Measurements from ENCODE around the gene RIOK3.
A peak's percentile ranks its signal among the peaks of the same experiment; 100 is the strongest.
"Not testable (repeated sequence)": the region's sequence is repeated elsewhere in the genome, so short reads cannot be mapped to it uniquely, and the experiment has no call there.

Gene RIOK3

GRCh38 chr18:23468753-23469459, 15.8 kb downstream of the RIOK3 start:
- no peaks in the 10 kb centered on the region for H3K4me1 Mint-ChIP-seq
- no peaks in the 10 kb centered on the region for H3K27me3 Mint-ChIP-seq
- no peak overlapping the region for H3K4me3 Mint-ChIP-seq
- no peaks in the 10 kb centered on the region for H3K9me3 Mint-ChIP-seq
- peak overlapping the region in 1 of 2 donors; percentile 55 for H3K27ac Mint-ChIP-seq
- DNase-seq (no peak), ATAC-seq (no peak)

GRCh38 chr18:23470620-23471387, 17.7 kb downstream of the RIOK3 start:
- H3K27ac Mint-ChIP-seq: peak overlapping the region in 1 of 2 donors; percentile 87
- H3K4me1 Mint-ChIP-seq: no peaks in the 10 kb centered on the region
- H3K27me3 Mint-ChIP-seq: no peaks in the 10 kb centered on the region
- no peak overlapping the region for H3K4me3 Mint-ChIP-seq
- ATAC-seq: no peak
- H3K9me3 Mint-ChIP-seq: no peaks in the 10 kb centered on the region
- DNase-seq: no peak

- H3K27ac Mint-ChIP-seq: no peak overlapping the region
- no peaks in the 10 kb centered on the region for H3K4me1 Mint-ChIP-seq
- no peaks in the 10 kb centered on the region for H3K27me3 Mint-ChIP-seq
- no peak for DNase-seq
- no peak overlapping the region for H3K4me3 Mint-ChIP-seq
- no peaks in the 10 kb centered on the region for H3K9me3 Mint-ChIP-seq
- ATAC-seq: no peak
Measured at GRCh38 chr18:23471486-23471885, 18.4 kb downstream of the RIOK3 start.

- ATAC-seq (no peak), DNase-seq (no peak)
- H3K4me1 Mint-ChIP-seq: no peaks in the 10 kb centered on the region
- H3K4me3 Mint-ChIP-seq: no peak overlapping the region
- no peaks in the 10 kb centered on the region for H3K9me3 Mint-ChIP-seq
- H3K27me3 Mint-ChIP-seq: no peaks in the 10 kb centered on the region
- H3K27ac Mint-ChIP-seq: peak overlapping the region in 1 of 2 donors; percentile 78
Measured at GRCh38 chr18:23479829-23480505, 26.9 kb downstream of the RIOK3 start.

GRCh38 chr18:23484561-23485182, 31.6 kb downstream of the RIOK3 start:
- Mint-ChIP-seq H3K27ac (no peak overlapping the region), H3K4me1 (peaks cover 18% of the 10 kb centered on the region), H3K27me3 (no peaks in the 10 kb centered on the region), H3K4me3 (no peak overlapping the region), H3K9me3 (no peaks in the 10 kb centered on the region)
- ATAC-seq: no peak
- no peak for DNase-seq

- ATAC-seq (no peak), DNase-seq (no peak)
- H3K4me1 Mint-ChIP-seq: peaks cover 18% of the 10 kb centered on the region
- H3K4me3 Mint-ChIP-seq: no peak overlapping the region
- H3K27me3 Mint-ChIP-seq: no peaks in the 10 kb centered on the region
- H3K27ac Mint-ChIP-seq: no peak overlapping the region
- no peaks in the 10 kb centered on the region for H3K9me3 Mint-ChIP-seq
Measured at GRCh38 chr18:23485386-23485785, 32.3 kb downstream of the RIOK3 start.

- Mint-ChIP-seq H3K4me3 (peak overlapping the region; percentile 72 to 74), H3K27ac (peak overlapping the region; percentile 71 to 92), H3K4me1 (peaks cover 18% of the 10 kb centered on the region), H3K27me3 (no peaks in the 10 kb centered on the region), H3K9me3 (no peaks in the 10 kb centered on the region)
- DNase-seq (peak; percentile 40 to 58), ATAC-seq (peak; percentile 84)
Measured at GRCh38 chr18:23487738-23488570, 34.9 kb downstream of the RIOK3 start.

- H3K4me1 Mint-ChIP-seq: peaks cover 18% of the 10 kb centered on the region
- H3K4me3 Mint-ChIP-seq, H3K27me3 Mint-ChIP-seq, H3K9me3 Mint-ChIP-seq, DNase-seq, H3K27ac Mint-ChIP-seq, ATAC-seq: not testable (repeated sequence)
Measured at GRCh38 chr18:23489586-23489985, 36.5 kb downstream of the RIOK3 start.

- ATAC-seq: no peak
- no peak overlapping the region for H3K27ac Mint-ChIP-seq
- no peak for DNase-seq
- peaks cover under 1% of the 10 kb centered on the region for H3K4me1 Mint-ChIP-seq
- no peaks in the 10 kb centered on the region for H3K9me3 Mint-ChIP-seq
- H3K4me3 Mint-ChIP-seq: no peak overlapping the region
- H3K27me3 Mint-ChIP-seq: no peaks in the 10 kb centered on the region
Measured at GRCh38 chr18:23493654-23494053, 40.6 kb downstream of the RIOK3 start.

- Mint-ChIP-seq H3K27ac (no peak overlapping the region), H3K4me1 (peaks cover 8% of the 10 kb centered on the region), H3K4me3 (no peak overlapping the region), H3K27me3 (no peaks in the 10 kb centered on the region), H3K9me3 (no peaks in the 10 kb centered on the region)
- ATAC-seq (no peak), DNase-seq (no peak)
Measured at GRCh38 chr18:23494992-23495391, 41.9 kb downstream of the RIOK3 start.

- Mint-ChIP-seq H3K27me3 (no peaks in the 10 kb centered on the region), H3K9me3 (no peaks in the 10 kb centered on the region), H3K4me1 (peaks cover 8% of the 10 kb centered on the region), H3K4me3 (no peak overlapping the region), H3K27ac (no peak overlapping the region)
- no peak for DNase-seq
- ATAC-seq: no peak
Measured at GRCh38 chr18:23495723-23496440, 42.8 kb downstream of the RIOK3 start.

- no peak overlapping the region for H3K4me3 Mint-ChIP-seq
- H3K27me3 Mint-ChIP-seq: no peaks in the 10 kb centered on the region
- peaks cover 22% of the 10 kb centered on the region for H3K4me1 Mint-ChIP-seq
- ATAC-seq (no peak), DNase-seq (no peak)
- no peak overlapping the region for H3K27ac Mint-ChIP-seq
- H3K9me3 Mint-ChIP-seq: no peaks in the 10 kb centered on the region
Measured at GRCh38 chr18:23498117-23498516, 45.0 kb downstream of the RIOK3 start.

GRCh38 chr18:23498877-23499276, 45.8 kb downstream of the RIOK3 start:
- no peaks in the 10 kb centered on the region for H3K27me3 Mint-ChIP-seq
- no peaks in the 10 kb centered on the region for H3K9me3 Mint-ChIP-seq
- peak; percentile 62 for ATAC-seq
- no peak overlapping the region for H3K27ac Mint-ChIP-seq
- no peak overlapping the region for H3K4me3 Mint-ChIP-seq
- peaks cover 22% of the 10 kb centered on the region for H3K4me1 Mint-ChIP-seq
- DNase-seq: peak; percentile 70 to 77

- ATAC-seq (no peak), DNase-seq (no peak)
- H3K4me3 Mint-ChIP-seq: no peak overlapping the region
- H3K4me1 Mint-ChIP-seq: peaks cover 26% of the 10 kb centered on the region
- no peaks in the 10 kb centered on the region for H3K9me3 Mint-ChIP-seq
- H3K27me3 Mint-ChIP-seq: no peaks in the 10 kb centered on the region
- H3K27ac Mint-ChIP-seq: no peak overlapping the region
Measured at GRCh38 chr18:23499291-23499781, 46.2 kb downstream of the RIOK3 start.
